Astrocyte (in vitro differentiated cells and primary cell): ENCODE data around the gene TMIGD2.

Source experiments
- EZH2 ChIP-seq: IDR thresholded peaks from 2 replicates; pipeline ENCODE4 v1.6.1; 2012; ENCODE audit warnings: mild to moderate bottlenecking, low read length, inconsistent platforms; ENCODE audit not compliant: insufficient read depth
- TF ChIP-seq, protein P1 (sequence below): IDR thresholded peaks from 2 replicates; pipeline ENCODE4 v1.5.1; 2011; ENCODE audit warnings: low read depth, mild to moderate bottlenecking, inconsistent platforms, low read length, moderate library complexity; ENCODE audit not compliant: insufficient read depth

DNA sequence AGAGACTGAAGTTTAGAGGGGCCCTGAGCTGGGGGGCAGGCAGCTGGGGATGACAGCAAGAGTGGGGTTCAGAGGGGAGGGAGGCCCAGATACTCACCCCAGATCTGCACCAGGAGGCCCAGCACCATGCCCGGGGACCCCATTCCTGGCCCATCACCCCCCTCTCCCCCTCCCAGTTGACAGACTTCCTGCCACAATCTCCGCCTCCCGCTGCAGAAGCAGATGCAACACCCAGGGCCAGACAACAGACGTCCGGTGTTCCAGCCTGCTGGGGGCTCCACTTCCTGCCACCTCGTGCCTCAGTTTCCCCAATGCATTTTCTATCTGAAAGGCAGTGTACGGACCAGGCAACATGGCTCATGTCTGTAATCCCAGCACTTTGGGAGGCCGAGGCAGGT is at the start of gene TMIGD2:
- TF ChIP-seq, protein P1, sequence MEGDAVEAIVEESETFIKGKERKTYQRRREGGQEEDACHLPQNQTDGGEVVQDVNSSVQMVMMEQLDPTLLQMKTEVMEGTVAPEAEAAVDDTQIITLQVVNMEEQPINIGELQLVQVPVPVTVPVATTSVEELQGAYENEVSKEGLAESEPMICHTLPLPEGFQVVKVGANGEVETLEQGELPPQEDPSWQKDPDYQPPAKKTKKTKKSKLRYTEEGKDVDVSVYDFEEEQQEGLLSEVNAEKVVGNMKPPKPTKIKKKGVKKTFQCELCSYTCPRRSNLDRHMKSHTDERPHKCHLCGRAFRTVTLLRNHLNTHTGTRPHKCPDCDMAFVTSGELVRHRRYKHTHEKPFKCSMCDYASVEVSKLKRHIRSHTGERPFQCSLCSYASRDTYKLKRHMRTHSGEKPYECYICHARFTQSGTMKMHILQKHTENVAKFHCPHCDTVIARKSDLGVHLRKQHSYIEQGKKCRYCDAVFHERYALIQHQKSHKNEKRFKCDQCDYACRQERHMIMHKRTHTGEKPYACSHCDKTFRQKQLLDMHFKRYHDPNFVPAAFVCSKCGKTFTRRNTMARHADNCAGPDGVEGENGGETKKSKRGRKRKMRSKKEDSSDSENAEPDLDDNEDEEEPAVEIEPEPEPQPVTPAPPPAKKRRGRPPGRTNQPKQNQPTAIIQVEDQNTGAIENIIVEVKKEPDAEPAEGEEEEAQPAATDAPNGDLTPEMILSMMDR: no peak
- no peak for TF ChIP-seq EZH2
